Keratinocyte (primary cell): ENCODE data around the gene NLGN2. TPM values are rescaled to one million over a fixed set of nuclear protein-coding genes. Genes with fewer than 3 reads are reported as not detected.

Experiments
- DNase-seq: peaks from one replicate; pipeline ENCODE4 v3.0.0-alpha.2; 2011; ENCODE audit warnings: low read depth, missing footprints, low spot score
- FAIRE-seq: peaks from 2 replicates; lab custom pipeline; 2011; peaks lifted over from hg19 to GRCh38; lab: Jason Lieb, UNC
- H2AFZ ChIP-seq: 2 replicates; pipeline ENCODE4 v1.6.0; 2012; ENCODE audit warnings: low read length, control low read depth, inconsistent platforms; ENCODE audit not compliant: control insufficient read depth
- H3K27ac ChIP-seq: 2 replicates; pipeline ENCODE4 v1.5.1; 2011; ENCODE audit warnings: low read length; ENCODE audit not compliant: control insufficient read depth, insufficient read depth
- H3K27me3 ChIP-seq: 3 replicates; pipeline ENCODE4 v1.6.0; 2011; ENCODE audit warnings: low read length; ENCODE audit not compliant: control insufficient read depth, insufficient read depth; ENCODE audit errors: extremely low read depth
- H3K36me3 ChIP-seq, 2 experiments: 2 replicates in 1 of 2; 3 replicates in 1 of 2; pipeline ENCODE4 v1.5.1; 2011; ENCODE audit warnings: low read length in 2 of 2, mild to moderate bottlenecking in 1 of 2; ENCODE audit not compliant: control insufficient read depth in 2 of 2, insufficient read depth in 2 of 2; ENCODE audit errors: extremely low read depth in 1 of 2
- H3K4me1 ChIP-seq: 3 replicates; pipeline ENCODE4 v1.5.1; 2011; ENCODE audit warnings: low read length; ENCODE audit not compliant: control insufficient read depth, insufficient read depth; ENCODE audit errors: extremely low read depth
- H3K4me2 ChIP-seq: 3 replicates; pipeline ENCODE4 v1.6.0; 2011; ENCODE audit warnings: low read depth, low read length; ENCODE audit not compliant: control insufficient read depth, insufficient read depth; ENCODE audit errors: extremely low read depth
- H3K4me3 ChIP-seq, 3 experiments: fragments of 200-600 bp in 1 of 3; sonication (generic) in 1 of 3; 2 replicates in 2 of 3; 3 replicates in 1 of 3; pipeline ENCODE4 v1.5.1; 2011 to 2016; ENCODE audit warnings: low read length in 3 of 3, mild to moderate bottlenecking in 3 of 3, control low read depth in 2 of 3, inconsistent platforms in 1 of 3, low read depth in 1 of 3, mixed read lengths in 1 of 3, mixed run types in 1 of 3, moderate library complexity in 1 of 3; ENCODE audit not compliant: control insufficient read depth in 2 of 3, insufficient read depth in 2 of 3; ENCODE audit errors: extremely low read depth in 1 of 3
- H3K79me2 ChIP-seq: 2 replicates; pipeline ENCODE4 v1.6.0; 2012; ENCODE audit warnings: low read length; ENCODE audit not compliant: control insufficient read depth, insufficient read depth
- H3K9ac ChIP-seq: 3 replicates; pipeline ENCODE4 v1.6.0; 2011; ENCODE audit warnings: low read length; ENCODE audit not compliant: control insufficient read depth, insufficient read depth; ENCODE audit errors: extremely low read depth
- H3K9me1 ChIP-seq: 3 replicates; pipeline ENCODE4 v1.6.0; 2011; ENCODE audit warnings: low read length; ENCODE audit not compliant: control insufficient read depth, insufficient read depth; ENCODE audit errors: extremely low read depth
- H3K9me3 ChIP-seq: 2 replicates; pipeline ENCODE4 v1.5.1; 2012; ENCODE audit warnings: low read depth, low read length; ENCODE audit not compliant: control insufficient read depth
- H4K20me1 ChIP-seq: 3 replicates; pipeline ENCODE4 v1.6.0; 2011; ENCODE audit warnings: low read length; ENCODE audit not compliant: control insufficient read depth, insufficient read depth; ENCODE audit errors: extremely low read depth
- CTCF ChIP-seq, 3 experiments: IDR thresholded peaks in 1 of 3; conservative IDR thresholded peaks in 1 of 3; optimal IDR thresholded peaks in 1 of 3; 2 replicates in 2 of 3; 3 replicates in 1 of 3; pipeline versions ENCODE3 to v1.5.1; 2011; ENCODE audit warnings: low read length in 3 of 3, mild to moderate bottlenecking in 3 of 3, moderate library complexity in 2 of 3, control low read depth in 1 of 3, inconsistent platforms in 1 of 3; ENCODE audit not compliant: insufficient read depth in 2 of 3; ENCODE audit errors: extremely low read depth in 1 of 3
- EZH2 ChIP-seq: IDR thresholded peaks from one replicate; pipeline ENCODE4 v1.6.1; 2012; ENCODE audit warnings: inconsistent platforms, mild to moderate bottlenecking, low read length, moderate library complexity
- dilution Hi-C: fragments of 300-500 bp; cut with MboI; formaldehyde crosslinking; loops from one replicate; pipeline ENCODE4 v1.7.0; 2020; ENCODE audit warnings: low sequenced_read_pairs; ENCODE audit not compliant: extremely low pct_ligation_motif_present
- polyA plus RNA-seq, 5 experiments: library from polyadenylated mRNA; depleted of rRNA in 3 of 5; stranded (reverse) in 3 of 5; stranded (forward) in 1 of 5; unstranded in 1 of 5; fragments of >200 nt; gene quantifications; 1 replicate in 1 of 5; 2 replicates in 3 of 5; 3 replicates in 1 of 5; pipeline versions ENCODE4 v1.2.1 to v1.2.3, GENCODE V29; 2011 to 2012; ENCODE audit warnings: missing spikeins in 2 of 5, low read depth in 1 of 5, low replicate concordance in 1 of 5

NLGN2 gene
- polyA plus RNA-seq, 1 donor (not counting 4 experiments of a cell fraction or from before 2014, with no cell fraction given), result 2.5 TPM

- Histone ChIP-seq H3K4me1 (peaks cover 7% of the 10 kb centered on the region), H4K20me1 (peaks cover 3% of the 10 kb centered on the region), H3K9me1 (no peaks in the 10 kb centered on the region), H3K79me2 (peaks cover 25% of the 10 kb centered on the region), H3K4me3 (no peak overlapping the region), H3K27ac (no peak overlapping the region), H3K4me2 (no peak overlapping the region), H2AFZ (no peak overlapping the region), H3K27me3 (no peaks in the 10 kb centered on the region), H3K9me3 (no peaks in the 10 kb centered on the region), H3K9ac (no peak overlapping the region), H3K36me3 (peaks cover 44 to 49% of the 10 kb centered on the region in 2 experiments)
- dilution Hi-C loops, result no loop called here
- DNase-seq (no peak), FAIRE-seq (no peak)
- TF ChIP-seq CTCF (optimal IDR thresholded peaks at IDR 0.05 in 1 of 3, IDR thresholded peaks at IDR 0.05 in 1 of 3, conservative IDR thresholded peaks at IDR 0.05 in 1 of 3; ENCODE audit: extremely low read depth in 1 of 3, insufficient read depth in 2 of 3, low read length in 3 of 3) (no peak), EZH2 (no peak)
Measured at GRCh38 chr17:7388856-7389255, 18.8 kb upstream of the NLGN2 start.

GRCh38 chr17:7389924-7390910, 17.4 kb upstream of the NLGN2 start:
- H3K9me1 ChIP-seq, result no peaks in the 10 kb centered on the region
- H3K9me3 ChIP-seq, result no peaks in the 10 kb centered on the region
- no peak overlapping the region for H3K4me2 ChIP-seq
- peaks cover 42 to 49% of the 10 kb centered on the region in 2 experiments for H3K36me3 ChIP-seq
- no peak for TF ChIP-seq CTCF (optimal IDR thresholded peaks at IDR 0.05 in 1 of 3, IDR thresholded peaks at IDR 0.05 in 1 of 3, conservative IDR thresholded peaks at IDR 0.05 in 1 of 3; ENCODE audit: extremely low read depth in 1 of 3, insufficient read depth in 2 of 3, low read length in 3 of 3)
- no peak for TF ChIP-seq EZH2
- H3K4me1 ChIP-seq, result peaks cover 11% of the 10 kb centered on the region
- H2AFZ ChIP-seq, result no peak overlapping the region
- no peak overlapping the region for H3K9ac ChIP-seq
- DNase-seq (no peak), FAIRE-seq (no peak)
- H3K27ac ChIP-seq, result no peak overlapping the region
- peaks cover 27% of the 10 kb centered on the region for H3K79me2 ChIP-seq
- dilution Hi-C loops, result no loop called here
- H3K27me3 ChIP-seq, result no peaks in the 10 kb centered on the region
- H4K20me1 ChIP-seq, result peaks cover 3% of the 10 kb centered on the region
- no peak overlapping the region for H3K4me3 ChIP-seq
